ENCODE data around the gene LYAR.

DNA sequence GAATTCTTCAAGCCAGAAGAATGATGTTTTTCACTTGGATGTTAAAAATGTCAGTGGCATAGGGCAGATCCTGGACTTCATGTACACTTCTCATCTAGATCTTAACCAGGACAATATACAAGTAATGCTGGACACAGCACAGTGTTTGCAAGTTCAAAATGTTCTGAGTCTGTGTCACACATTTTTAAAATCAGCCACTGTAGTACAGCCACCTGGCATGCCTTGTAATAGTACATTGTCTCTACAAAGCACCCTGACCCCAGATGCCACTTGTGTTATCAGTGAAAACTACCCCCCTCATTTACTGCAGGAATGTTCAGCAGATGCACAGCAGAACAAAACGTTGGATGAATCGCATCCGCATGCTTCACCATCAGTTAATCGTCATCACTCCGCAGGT, 12.0 kb upstream of the LYAR start:
- no peak for TF ChIP-seq CTCF (IDR thresholded peaks at IDR 0.05 in 8 of 11, conservative IDR thresholded peaks at IDR 0.05 in 3 of 11)
- TF ChIP-seq POLR2AphosphoS5 (IDR thresholded peaks at IDR 0.05), result no peak
